Stimulated activated naive CD4-positive, alpha-beta T cell treated with Interleukin-2 at 50 U/mL for 16 hours (primary cell): ENCODE results near the gene NUP88.
"Not testable (repeated sequence)": the region's sequence is repeated elsewhere in the genome, so short reads cannot be mapped to it uniquely, and the experiment has no call there.

ENCODE experiments used
- DNase-seq: peaks from one replicate; lab custom pipeline; 2025; lab: John Stamatoyannopoulos, UW

NUP88 gene

DNA sequence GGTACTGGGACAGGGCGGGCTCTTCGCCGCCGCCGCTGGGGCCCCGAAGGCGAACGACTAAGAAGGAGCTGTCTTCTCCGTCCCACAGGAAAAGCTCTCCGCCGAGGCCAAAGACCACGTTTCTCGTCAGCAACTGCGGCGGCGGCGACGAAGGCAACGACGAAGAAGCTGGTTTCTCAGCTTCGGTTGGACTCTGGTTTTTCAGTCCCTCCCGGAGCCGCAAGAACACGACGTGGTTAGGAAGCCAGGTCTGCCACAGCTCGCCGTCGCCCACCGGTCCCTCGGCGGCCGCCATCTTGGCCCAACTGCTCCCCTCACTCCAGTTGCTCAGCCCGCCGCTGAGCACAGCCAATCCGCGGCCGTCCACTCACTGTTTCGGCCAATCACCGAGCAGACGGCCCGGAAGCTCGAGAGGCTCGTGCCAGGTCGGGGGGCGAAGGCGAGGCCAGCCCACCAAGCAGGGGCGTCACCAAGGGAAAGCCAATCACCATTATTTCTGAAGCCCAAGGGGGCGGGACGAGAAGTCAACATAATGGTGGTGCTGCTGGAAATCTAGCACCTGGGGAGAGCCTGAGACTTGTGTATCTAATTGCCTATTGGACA lies at the start of gene NUP88:
NUP88 (minus strand) TSS at position 307 of the 603 bp plus-strand sequence; CDS start at position 295, 12 bp downstream.
- DNase-seq = peak; percentile 97

DNA sequence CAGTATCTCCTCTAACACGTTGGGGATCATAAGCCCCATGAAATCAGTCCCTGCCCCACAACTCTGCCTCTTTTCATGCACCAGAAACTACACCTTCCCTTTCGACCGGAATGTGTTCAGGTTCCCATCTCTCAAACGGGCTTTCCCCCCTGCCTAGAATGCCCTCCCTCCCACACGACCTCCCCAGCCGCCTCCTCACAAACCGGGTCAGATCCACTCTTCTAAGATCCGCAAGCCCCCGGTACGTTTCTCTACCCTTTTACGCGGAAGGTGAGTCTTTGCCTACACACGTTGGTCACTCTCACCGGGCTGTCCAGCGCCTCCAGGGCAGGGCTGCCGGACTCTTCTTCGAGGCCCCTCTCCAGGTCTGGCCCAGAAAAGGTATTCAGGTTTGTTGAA lies 48.6 kb upstream of the NUP88 start:
- DNase-seq = peak; percentile 20

DNA sequence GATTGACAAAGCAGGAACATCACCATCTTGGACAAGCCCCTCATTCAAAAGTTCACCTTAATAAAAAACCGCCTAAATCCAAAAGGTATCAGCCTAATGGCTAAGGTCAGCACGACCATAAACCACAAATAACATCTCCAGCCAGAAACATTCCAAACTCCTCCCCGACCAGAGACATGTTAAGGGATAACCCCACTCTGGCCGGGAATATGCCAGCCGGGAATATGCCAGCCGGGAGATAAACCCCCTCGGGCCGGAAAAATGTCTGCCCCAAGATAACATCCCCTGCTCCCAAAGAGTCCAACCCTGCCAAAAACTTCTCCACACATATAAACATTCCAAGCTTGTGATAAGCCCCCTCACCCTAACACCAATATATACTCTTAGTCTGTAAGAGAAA lies 48.0 kb upstream of the NUP88 start:
- no peak for DNase-seq

DNA sequence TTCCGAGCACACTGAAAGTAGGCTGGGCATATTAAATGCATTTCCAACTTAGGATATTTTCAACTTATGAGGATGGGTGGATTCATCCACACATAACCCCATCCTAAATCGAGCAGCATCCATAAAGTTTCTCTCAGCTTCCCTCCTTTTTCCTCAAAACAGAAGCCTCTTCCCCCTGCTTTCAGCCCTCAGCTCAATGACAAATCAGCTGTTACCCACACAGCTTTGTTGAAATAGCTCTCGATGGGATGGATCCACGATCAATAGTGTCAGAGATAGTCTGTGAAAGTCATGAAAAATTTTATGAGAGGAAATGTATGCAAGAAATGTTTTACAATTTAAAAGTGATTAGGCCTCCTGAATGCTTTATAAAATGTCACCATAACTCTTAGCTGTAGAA lies 46.8 kb upstream of the NUP88 start:
- no peak for DNase-seq

DNA sequence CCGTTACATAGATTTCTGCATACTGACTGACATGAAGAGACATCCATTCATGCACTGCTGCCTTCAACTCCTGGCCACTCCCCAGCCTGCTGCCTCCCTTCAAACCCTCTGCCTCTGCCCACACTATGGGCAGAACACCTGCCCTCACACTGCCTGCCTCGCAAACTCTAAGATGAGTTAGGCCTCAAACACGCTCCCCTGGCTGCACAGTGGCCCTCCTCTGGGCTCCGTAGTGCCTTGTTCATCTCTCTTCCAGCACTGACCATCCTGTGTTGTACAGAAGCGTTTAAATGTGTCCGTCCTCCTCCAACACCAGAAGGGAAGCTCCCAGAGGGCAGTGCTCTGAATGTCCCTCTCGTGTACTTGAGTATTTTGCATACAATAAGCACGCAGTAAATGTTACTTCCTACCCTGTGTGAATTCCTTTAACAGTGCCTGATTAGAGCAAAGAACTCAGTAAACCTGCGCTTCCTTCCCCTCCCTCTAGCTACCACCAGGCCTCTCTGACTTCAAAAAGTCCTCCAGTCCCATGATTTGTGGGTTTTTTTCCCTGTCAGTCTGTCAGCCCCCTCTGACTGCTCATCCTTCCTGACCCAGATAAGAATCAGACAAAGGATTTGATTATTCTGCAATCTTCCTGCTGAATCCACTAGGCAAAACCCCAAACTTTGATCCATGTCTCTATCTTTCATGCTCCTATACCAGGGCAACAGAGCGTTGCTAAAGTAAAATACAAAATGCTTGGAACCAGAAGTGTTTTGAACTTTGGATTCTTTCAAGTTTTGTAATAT lies 45.5 kb upstream of the NUP88 start:
- DNase-seq = no peak

DNA sequence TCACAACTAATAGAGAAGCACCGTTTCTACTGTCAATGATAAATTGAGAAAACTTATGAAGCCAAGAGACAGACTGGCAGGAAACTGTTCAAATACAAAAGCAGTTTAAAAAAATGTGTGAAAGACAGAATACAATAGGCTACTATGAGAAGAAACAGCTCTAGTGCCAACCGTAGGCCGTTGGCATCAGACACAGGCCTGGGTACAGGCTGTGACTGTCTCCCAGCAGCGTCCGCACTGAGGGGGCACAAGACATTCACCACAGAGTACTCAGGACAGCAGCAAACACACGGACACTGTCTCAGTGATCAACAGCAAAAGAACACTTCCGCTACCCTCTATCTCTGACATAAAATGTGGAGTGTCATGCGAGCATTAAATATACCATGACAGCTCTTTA lies 27.3 kb upstream of the NUP88 start:
- no peak for DNase-seq

DNA sequence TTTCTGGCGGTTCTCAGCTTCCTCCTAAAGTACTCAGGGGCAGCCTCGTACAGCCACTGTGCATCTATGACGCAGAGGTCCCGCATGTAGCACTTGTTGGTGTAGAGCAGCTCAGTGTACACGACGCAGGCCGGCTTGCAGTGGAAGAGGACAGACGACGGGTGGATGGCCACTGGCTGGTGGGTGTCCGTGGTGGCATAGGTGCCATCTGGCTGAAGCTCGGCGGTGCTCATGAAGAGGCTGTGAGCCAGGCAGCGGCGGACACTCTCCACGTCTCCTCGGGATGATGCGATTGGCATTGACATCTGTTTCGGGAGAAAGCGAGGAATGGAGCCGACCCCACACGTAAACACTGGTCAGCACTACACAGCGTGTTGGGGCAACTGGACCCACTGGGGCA lies 24.7 kb upstream of the NUP88 start:
- no peak for DNase-seq

DNA sequence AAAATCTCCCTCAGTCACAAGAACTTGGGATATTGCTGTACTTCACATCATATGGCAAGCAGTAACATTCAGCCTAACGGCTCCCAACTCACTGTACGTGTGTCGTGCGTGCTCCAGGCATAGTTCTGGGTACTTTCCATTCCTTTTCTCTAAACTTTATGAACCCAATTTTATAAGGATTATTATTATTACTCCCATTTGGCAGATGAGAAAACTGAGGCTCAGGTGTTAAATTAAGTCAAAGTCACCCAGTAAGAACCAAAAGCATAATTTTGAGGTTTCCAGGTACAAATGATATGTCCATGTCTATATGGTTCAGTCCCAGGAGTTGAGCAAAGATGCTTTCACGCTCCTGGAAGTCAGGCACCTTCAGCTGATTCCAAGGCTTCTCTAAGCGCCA lies 24.3 kb upstream of the NUP88 start:
- DNase-seq = no peak

DNA sequence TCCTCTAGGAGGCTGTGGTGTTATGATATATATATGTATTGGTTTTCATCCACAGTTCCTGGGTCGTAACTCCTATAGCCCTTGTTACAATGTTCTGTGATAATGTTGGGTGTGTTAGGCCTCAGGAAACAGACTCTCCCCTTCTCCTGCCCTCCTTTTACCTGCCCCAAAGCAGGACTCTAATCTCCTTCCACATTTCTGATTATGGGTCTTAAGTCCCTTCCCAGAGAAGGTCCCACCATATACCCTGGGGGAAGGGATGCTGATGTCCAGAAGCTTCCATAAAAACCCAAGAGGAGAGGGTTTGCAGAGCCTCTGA lies 19.9 kb upstream of the NUP88 start:
- DNase-seq = no peak

DNA sequence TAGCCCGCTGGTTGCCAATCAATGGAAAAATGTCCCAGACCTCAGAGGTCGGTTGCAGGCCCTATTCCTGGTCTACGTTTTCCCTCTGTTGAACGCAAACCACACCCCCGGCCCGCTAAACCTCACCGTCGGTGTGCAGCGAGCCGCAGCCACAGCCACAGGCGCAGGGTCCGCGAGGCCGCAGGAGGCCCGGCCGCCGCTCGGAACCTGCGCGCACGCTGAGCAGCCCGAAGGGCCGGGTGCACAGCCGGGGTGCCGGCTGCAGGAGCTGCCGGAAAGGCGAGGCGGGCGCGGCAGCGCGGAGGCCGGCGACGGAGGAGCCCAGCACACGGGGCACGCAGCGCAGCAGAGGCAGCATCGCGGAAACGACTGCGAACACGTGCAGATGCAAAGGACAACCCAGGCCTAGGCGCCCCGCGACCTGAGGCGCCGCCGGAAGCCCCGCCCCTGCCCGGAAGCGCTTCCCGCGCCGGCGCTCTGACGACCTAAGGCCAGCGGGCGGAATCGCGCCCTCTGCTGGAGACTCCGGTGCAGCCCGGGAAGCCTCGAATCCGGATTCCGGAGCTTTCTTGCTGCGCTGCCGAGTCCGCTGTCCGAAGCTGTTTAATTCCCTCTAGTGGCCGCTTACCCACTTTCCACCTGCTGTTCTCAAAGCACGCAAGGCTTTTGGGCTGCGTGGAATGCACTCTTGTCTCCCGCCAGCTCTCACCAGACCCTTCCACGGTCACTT lies 19.4 kb upstream of the NUP88 start, which contains the start of gene C1QBP:
C1QBP (minus strand) TSS at position 440 of the 730 bp plus-strand sequence; CDS start at position 358, 82 bp downstream.
- DNase-seq = peak; percentile 85

DNA sequence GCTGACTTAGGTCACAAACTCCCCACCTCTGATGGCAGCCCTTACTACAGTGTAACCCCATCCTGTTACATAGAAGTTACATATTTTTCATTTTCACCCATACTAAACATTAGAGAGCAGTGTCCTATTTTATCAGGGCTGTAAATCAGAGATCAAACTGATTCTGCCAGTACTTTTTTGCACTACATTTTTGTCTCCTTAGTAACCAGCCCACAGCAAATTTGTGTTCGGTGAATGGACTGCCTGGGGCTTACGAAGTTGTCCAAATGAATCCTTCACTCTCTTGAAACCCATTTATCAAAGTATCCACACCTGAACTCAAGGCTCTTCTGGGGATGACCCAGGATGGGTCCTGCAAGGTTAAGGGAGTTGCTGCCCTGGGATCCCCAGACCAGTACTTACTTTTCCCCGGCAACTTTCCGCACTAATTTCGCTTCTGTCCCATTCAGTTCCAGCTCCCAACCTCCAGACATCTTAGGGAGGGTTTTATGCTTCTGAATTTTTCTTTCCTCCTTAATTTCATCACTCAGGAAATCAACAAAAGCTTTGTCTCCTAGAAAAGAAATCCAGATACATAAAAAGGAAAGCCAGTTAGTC lies 18.4 kb upstream of the NUP88 start:
- no peak for DNase-seq

DNA sequence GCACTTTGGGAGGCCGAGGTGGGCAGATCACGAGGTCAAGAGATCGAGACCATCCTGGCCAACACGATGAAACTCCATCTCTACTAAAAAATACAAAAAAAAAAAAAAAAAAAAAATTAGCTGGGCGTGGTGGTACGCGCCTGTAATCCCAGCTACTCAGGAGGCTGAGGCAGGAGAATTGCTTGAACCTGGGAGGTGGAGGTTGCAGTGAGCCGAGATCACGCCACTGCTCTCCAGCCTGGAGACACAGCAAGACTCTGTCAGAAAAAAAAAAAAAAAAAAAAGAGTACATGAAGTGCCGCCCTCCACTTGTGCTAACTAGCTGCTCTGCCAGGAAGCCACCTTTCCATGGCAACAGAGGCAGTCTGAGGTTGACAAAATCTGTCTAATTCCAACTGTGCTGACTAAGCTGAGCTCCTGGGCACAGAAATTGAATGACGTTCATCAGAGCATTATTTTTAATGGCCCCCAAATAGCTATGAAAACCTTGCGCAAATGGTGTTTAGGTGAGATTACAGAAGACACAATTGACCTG lies 16.4 kb upstream of the NUP88 start:
- not testable (repeated sequence) for DNase-seq

DNA sequence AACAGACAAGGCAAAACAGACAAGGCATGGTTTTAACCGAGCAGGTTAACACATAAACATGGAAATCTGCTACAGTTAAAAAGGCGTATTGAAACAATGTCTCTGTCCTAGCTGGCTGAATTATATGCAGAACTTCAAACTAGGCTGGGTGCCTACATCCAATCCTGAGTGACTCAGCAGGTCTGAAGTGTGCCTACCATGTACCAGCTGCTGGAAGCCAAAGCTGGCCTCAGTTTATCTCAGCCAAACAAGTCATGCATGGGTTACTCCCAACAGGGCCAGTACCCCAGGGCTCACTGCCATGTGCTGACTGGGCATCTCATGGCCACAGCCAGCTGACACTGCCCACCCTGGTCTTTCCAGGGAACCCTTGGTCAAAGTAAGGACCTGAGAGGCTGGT lies 15.5 kb upstream of the NUP88 start:
- DNase-seq = no peak

DNA sequence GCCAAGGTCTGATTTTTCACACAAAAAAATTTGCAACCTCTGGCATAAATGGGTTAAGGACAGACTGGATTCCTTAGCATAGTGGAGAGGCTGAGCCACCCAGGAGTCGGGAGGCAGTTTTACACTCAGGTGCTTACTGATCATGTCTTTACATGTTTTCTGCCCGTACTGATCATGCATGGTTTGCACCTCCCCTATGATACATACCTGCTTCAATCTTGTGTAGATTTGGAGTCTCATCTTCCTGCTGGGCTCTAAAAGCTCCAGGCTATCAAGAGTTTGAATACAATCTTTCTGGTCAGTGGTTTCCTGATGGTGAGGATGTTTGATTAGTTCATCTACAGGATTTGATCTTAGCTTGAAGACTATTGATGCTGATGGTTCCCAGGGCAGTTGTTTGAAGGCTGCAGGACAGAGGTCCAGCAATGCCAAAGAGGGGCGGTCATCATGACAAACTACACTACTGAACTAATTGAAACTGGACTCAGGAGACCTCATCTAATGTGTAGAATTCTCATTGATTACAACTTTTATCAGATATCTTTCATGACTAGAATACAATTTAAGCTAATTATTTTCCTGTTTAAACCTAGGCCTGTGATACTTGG lies 12.6 kb upstream of the NUP88 start:
- no peak for DNase-seq

DNA sequence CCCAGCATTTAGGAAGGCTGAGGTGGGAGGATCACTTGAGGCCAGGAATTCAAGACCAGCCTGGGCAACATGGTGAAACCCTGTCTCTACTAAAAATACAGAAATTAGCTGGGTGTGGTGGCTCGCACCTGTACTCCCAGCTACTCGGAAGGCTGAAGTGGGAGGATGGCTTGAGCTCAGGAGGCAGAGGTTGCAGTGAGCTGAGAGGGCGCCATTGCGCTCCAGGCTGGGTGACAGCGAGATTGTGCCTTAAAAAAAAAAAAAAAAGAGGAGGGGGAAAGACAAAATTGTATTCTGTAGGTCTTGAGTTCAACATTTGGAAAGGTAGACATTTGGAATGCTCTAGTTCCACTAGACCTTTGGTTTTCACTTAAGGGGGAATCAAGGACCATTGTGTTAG lies 11.8 kb upstream of the NUP88 start:
- not testable (repeated sequence) for DNase-seq

DNA sequence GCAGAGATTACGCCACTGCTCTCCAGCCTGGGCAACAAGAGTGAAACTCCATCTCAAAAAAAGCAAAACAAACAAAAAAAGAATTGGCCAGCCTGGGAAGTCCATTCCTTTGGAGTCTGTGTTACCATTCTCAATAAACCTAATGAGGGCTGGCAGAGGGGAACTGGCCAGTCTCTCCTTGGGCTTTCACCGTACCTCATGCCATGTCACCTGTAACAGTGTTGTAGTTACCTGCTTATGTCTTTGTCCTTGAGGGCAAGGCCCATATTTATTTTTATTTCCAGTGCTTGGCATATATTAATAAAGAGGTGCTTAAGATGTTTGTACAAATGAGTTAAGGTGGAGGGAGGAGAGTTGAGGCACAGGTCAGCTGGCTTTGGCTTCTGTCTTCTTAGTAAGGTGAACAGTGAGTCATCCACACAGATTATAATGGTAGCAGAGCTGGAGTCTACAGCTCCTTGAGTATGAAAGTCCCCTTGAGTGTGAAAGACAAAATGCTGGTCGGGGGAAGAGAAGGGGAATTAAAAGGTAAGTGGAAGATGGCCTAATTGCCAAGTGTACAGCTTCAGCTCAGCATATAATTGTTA lies 11.0 kb upstream of the NUP88 start:
- DNase-seq = no peak

DNA sequence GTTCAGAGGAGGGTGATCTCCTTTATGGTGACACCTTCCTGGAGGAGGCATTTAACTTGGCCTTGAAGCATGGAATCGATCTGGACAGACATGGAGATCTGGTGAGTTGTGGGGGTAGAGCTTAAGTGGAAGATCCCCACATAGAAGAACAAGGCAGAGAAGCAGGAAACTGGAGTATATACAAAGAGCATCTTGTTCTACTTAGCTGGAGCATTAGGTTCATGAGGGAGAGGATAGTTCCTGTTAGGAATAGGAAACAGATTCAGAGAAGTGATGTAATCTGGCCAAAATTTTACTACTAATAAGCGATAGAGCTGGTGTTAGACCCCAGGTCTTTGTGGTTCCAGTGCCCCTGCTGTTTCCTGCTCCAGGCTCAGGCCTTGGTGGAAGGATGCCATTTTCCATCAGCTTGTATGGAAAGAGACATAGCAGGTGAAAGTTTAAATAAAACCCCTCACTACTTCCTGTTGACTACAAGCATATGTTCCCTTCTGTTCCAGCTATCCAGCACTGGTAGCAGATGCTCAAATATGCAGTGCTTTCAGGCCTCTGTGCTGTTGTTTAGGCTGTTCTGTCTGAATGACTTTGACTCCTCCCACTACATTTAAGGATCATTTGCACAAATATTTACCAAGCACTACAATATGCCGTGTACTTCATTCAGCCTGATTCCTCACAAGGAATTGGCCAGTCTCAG lies 9.9 kb upstream of the NUP88 start:
- DNase-seq = no peak

DNA sequence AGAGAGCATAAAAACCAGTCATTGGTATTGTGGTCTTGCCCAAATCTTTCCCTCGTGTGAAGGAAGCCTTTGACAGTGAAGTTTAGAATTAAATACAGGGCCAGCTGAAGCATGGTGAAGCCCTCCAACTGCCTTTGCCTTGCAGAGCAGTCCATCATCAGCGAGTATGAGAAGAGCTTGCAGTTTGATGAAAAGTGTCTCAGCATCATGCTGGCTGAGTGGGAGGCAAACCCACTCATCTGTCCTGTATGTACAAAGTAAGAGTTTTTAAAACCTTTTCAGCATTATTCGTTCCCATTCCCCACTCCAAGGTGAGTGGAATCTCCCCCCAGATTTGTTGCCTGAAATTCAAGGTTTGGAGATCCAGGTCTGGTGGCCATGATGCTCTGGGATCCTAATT lies 6.4 kb upstream of the NUP88 start:
- DNase-seq = no peak

DNA sequence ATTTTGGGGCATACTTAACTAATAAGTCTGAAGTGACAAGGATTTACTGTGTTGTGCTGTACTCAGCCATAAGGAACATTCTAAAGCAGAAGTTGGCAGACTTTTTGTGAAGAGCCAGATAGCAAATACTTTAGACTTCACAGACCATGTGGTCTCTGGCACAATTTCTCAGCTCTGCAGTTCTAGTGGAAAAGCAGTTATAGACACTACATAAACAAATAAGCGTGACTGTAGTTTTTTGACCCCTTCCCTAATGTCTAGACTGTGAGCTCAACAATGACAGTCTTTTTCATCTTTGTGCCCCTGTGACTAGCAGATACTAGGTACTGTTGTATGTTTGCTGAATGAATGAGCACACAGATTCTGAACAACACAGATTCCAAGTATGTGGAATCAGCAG lies 5.4 kb upstream of the NUP88 start:
- DNase-seq = no peak

DNA sequence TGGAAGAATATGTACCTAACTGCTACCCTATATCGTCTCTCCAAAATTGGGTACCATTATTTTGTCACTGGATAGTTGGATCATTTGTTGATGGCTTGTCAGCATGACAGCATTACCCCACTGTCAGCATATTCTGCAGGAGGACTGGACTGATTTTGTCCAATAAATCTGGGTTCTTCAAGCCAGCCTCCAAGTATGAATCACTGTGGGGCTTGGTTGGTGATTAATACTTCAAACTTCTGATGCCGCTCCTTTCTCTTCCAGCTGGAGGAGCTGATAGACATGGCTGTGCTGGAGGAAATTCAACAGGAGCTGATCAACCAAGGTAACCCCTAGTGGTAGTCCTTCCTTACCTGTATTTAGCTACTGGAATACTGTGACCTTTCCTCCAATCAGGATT lies 3.0 kb upstream of the NUP88 start:
- no peak for DNase-seq
